Fibroblast of lung (primary cell): ENCODE measurements around the gene GUCY1A2. TPM values are rescaled to one million over a fixed set of nuclear protein-coding genes. Genes with fewer than 3 reads are reported as not detected.

Experiments
- DNase-seq, 2 donors: peaks; one replicate each; pipeline versions ENCODE4 v3.0.0 to v3.0.0-alpha.2; 2010; ENCODE audit warnings: low read depth in 2 of 2
- H2AFZ ChIP-seq: 2 replicates; pipeline ENCODE4 v1.5.1; 2012; ENCODE audit warnings: low read length, control low read depth, inconsistent platforms
- H3K27ac ChIP-seq: 2 replicates; pipeline ENCODE4 v1.5.1; 2011; ENCODE audit warnings: low read length, control low read depth; ENCODE audit not compliant: insufficient read depth
- H3K27me3 ChIP-seq: 2 replicates; pipeline ENCODE4 v1.5.1; 2011; ENCODE audit warnings: mild to moderate bottlenecking, low read length; ENCODE audit not compliant: control insufficient read depth, insufficient read depth
- H3K36me3 ChIP-seq: 2 replicates; pipeline ENCODE4 v1.5.1; 2011; ENCODE audit warnings: low read length; ENCODE audit not compliant: control insufficient read depth, insufficient read depth
- H3K4me1 ChIP-seq: 2 replicates; pipeline ENCODE4 v1.5.1; 2011; ENCODE audit warnings: low read length; ENCODE audit not compliant: control insufficient read depth, insufficient read depth; ENCODE audit errors: extremely low read depth
- H3K4me2 ChIP-seq: 2 replicates; pipeline ENCODE4 v1.5.1; 2011; ENCODE audit warnings: low read length, control low read depth; ENCODE audit not compliant: insufficient read depth; ENCODE audit errors: extremely low read depth
- H3K4me3 ChIP-seq, 4 experiments: fragments of 200-600 bp in 1 of 4; sonication (generic) in 1 of 4; replicated peaks in 1 of 4; 2 replicates each; pipeline ENCODE4 v1.5.1; 2011 to 2016; ENCODE audit warnings: low read length in 4 of 4, low read depth in 3 of 4, mild to moderate bottlenecking in 3 of 4, control low read depth in 2 of 4, inconsistent platforms in 1 of 4, mixed read lengths in 1 of 4; ENCODE audit not compliant: insufficient read depth in 1 of 4; ENCODE audit errors: control extremely low read depth in 1 of 4
- H3K79me2 ChIP-seq: 2 replicates; pipeline ENCODE4 v1.5.1; 2012; ENCODE audit warnings: mild to moderate bottlenecking, low read length, inconsistent platforms; ENCODE audit not compliant: control insufficient read depth, insufficient read depth
- H3K9ac ChIP-seq: 2 replicates; pipeline ENCODE4 v1.5.1; 2011; ENCODE audit warnings: mild to moderate bottlenecking, low read length, control low read depth; ENCODE audit not compliant: insufficient read depth
- H3K9me3 ChIP-seq: 2 replicates; pipeline ENCODE4 v1.5.1; 2012; ENCODE audit warnings: low read depth, low read length; ENCODE audit not compliant: control insufficient read depth, insufficient read depth
- H4K20me1 ChIP-seq: 2 replicates; pipeline ENCODE4 v1.5.1; 2011; ENCODE audit warnings: low read length; ENCODE audit not compliant: control insufficient read depth, insufficient read depth; ENCODE audit errors: extremely low read depth
- CTCF ChIP-seq, 2 donors: IDR thresholded peaks in 1 of 2; conservative IDR thresholded peaks in 1 of 2; 1 replicate in 1 of 2; 2 replicates in 1 of 2; pipeline ENCODE4 v1.5.1; 2011 to 2012; ENCODE audit warnings: low read length in 2 of 2, control low read depth in 1 of 2, inconsistent platforms in 1 of 2, low read depth in 1 of 2, mild to moderate bottlenecking in 1 of 2
- EZH2 ChIP-seq: IDR thresholded peaks from 2 replicates; pipeline ENCODE4 v1.5.1; 2012; ENCODE audit warnings: low read length, control low read depth, mild to moderate bottlenecking; ENCODE audit errors: missing control alignments
- polyA plus RNA-seq, 2 donors: library from polyadenylated mRNA; depleted of rRNA in 1 of 2; stranded (reverse) in 1 of 2; unstranded in 1 of 2; fragments of >200 nt; gene quantifications; 2 replicates each; pipeline ENCODE4 v1.2.1, GENCODE V29; 2011 to 2012; ENCODE audit warnings: missing spikeins in 1 of 2
- total RNA-seq: library from RNA; depleted of rRNA; stranded (reverse); fragments of >200 nt; gene quantifications from 2 replicates; pipeline ENCODE4 v1.2.1, GENCODE V29; 2014

The GUCY1A2 gene
- total and polyA plus RNA-seq, 2 donors (not counting 1 experiment from before 2014, with no cell fraction given): 0.50 to 1.4 TPM

GRCh38 chr11:106920899-106921509, 97.3 kb downstream of the GUCY1A2 start:
- H2AFZ ChIP-seq: no peak overlapping the region

GRCh38 chr11:106917973-106918372, 100.3 kb downstream of the GUCY1A2 start:
- Histone ChIP-seq H3K79me2 (no peaks in the 10 kb centered on the region), H3K27ac (no peak overlapping the region), H2AFZ (no peak overlapping the region), H3K9me3 (no peaks in the 10 kb centered on the region), H3K4me1 (no peaks in the 10 kb centered on the region), H3K4me3 (no peak overlapping the region), H3K9ac (no peak overlapping the region), H3K36me3 (no peaks in the 10 kb centered on the region), H4K20me1 (no peaks in the 10 kb centered on the region), H3K27me3 (no peaks in the 10 kb centered on the region), H3K4me2 (no peak overlapping the region)
- peak in 1 of 2 donors; percentile 2 for DNase-seq
- TF ChIP-seq EZH2: no peak
- TF ChIP-seq CTCF (conservative IDR thresholded peaks at IDR 0.05 in 1 of 2, IDR thresholded peaks at IDR 0.05 in 1 of 2; ENCODE audit: low read depth in 1 of 2, low read length in 2 of 2): peak in 1 of 2 donors; percentile 50

More at GRCh38 chr11:106920899-106921509, 97.3 kb downstream of the GUCY1A2 start:
- Histone ChIP-seq H3K9me3 (no peaks in the 10 kb centered on the region), H3K4me3 (no peak overlapping the region), H3K79me2 (no peaks in the 10 kb centered on the region), H4K20me1 (no peaks in the 10 kb centered on the region), H3K9ac (no peak overlapping the region), H3K27me3 (no peaks in the 10 kb centered on the region), H3K36me3 (no peaks in the 10 kb centered on the region), H3K4me2 (no peak overlapping the region), H3K27ac (no peak overlapping the region), H3K4me1 (no peaks in the 10 kb centered on the region)
- TF ChIP-seq CTCF (conservative IDR thresholded peaks at IDR 0.05 in 1 of 2, IDR thresholded peaks at IDR 0.05 in 1 of 2; ENCODE audit: low read depth in 1 of 2, low read length in 2 of 2): no peak
- TF ChIP-seq EZH2: no peak
- peak in 1 of 2 donors; percentile 5 for DNase-seq

GRCh38 chr11:106914409-106914808, 103.9 kb downstream of the GUCY1A2 start:
- Histone ChIP-seq H3K27ac (no peak overlapping the region), H3K4me1 (no peaks in the 10 kb centered on the region), H3K9ac (no peak overlapping the region), H3K4me2 (no peak overlapping the region), H3K36me3 (no peaks in the 10 kb centered on the region), H2AFZ (no peak overlapping the region), H3K9me3 (no peaks in the 10 kb centered on the region), H3K27me3 (no peaks in the 10 kb centered on the region), H3K79me2 (no peaks in the 10 kb centered on the region), H4K20me1 (no peaks in the 10 kb centered on the region), H3K4me3 (no peak overlapping the region)
- TF ChIP-seq CTCF (conservative IDR thresholded peaks at IDR 0.05 in 1 of 2, IDR thresholded peaks at IDR 0.05 in 1 of 2; ENCODE audit: low read depth in 1 of 2, low read length in 2 of 2) (no peak), EZH2 (no peak)
- no peak for DNase-seq
